Transverse colon (tissue), 4 donors: ENCODE measurements around the gene LBR.

ENCODE experiments used
- CTCF ChIP-seq, 5 experiments: fragments of 200-600 bp in 3 of 5; fragments of 450-650 bp in 2 of 5; sonication (generic) in 3 of 5; IDR thresholded peaks; 1 replicate in 2 of 5; 2 replicates in 3 of 5; pipeline ENCODE4 v1.5.1; 2016 to 2017; ENCODE audit warnings: antibody characterized with exemption in 5 of 5, inconsistent platforms in 3 of 5, mild to moderate bottlenecking in 2 of 5, moderate library complexity in 1 of 5
- EP300 ChIP-seq: sonication (generic); formaldehyde crosslinking; IDR thresholded peaks from one replicate; pipeline ENCODE4 v1.6.1; 2017; ENCODE audit warnings: antibody characterized with exemption, low read depth
- POLR2A ChIP-seq: fragments of 450-650 bp; IDR thresholded peaks from one replicate; pipeline ENCODE4 v1.6.1; 2016; ENCODE audit warnings: antibody characterized with exemption, mild to moderate bottlenecking, moderate library complexity
- POLR2AphosphoS5 ChIP-seq, 3 donors: sonication (generic); formaldehyde crosslinking; IDR thresholded peaks; one replicate each; pipeline ENCODE4 v1.6.1; 2016; ENCODE audit warnings: antibody characterized with exemption in 3 of 3

GRCh38 chr1:225434046-225434445, 6.2 kb upstream of the LBR start:
- TF ChIP-seq CTCF (IDR thresholded peaks at IDR 0.05) (no peak), POLR2AphosphoS5 (IDR thresholded peaks at IDR 0.05) (no peak), POLR2A (no peak), EP300 (no peak)
